ENCODE measurements around the gene IGDCC3.

GRCh38 chr15:65302061-65302460 lies 75.7 kb downstream of the IGDCC3 start:
- TF ChIP-seq CTCF (IDR thresholded peaks at IDR 0.05; ENCODE audit: low read length) (no peak), EZH2 (IDR thresholded peaks at IDR 0.05; ENCODE audit: borderline replicate concordance, low read length) (no peak)
